CD4-positive, alpha-beta T cell treated with Interleukin-12 subunit alpha and Interleukin-12 subunit beta, for 1 hour (primary cell): ENCODE results near the gene SNX21.
"Not testable (repeated sequence)": the region's sequence is repeated elsewhere in the genome, so short reads cannot be mapped to it uniquely, and the experiment has no call there.

Experiments
- DNase-seq: peaks from one replicate; pipeline ENCODE4 v3.0.0-alpha.2; 2020

Gene SNX21

GRCh38 chr20:45851501-45851900, 17.9 kb downstream of the SNX21 start:
- no peak for DNase-seq

- no peak for DNase-seq
These were observed 18.7 kb downstream of the SNX21 start for GRCh38 chr20:45852326-45852725.

DNA sequence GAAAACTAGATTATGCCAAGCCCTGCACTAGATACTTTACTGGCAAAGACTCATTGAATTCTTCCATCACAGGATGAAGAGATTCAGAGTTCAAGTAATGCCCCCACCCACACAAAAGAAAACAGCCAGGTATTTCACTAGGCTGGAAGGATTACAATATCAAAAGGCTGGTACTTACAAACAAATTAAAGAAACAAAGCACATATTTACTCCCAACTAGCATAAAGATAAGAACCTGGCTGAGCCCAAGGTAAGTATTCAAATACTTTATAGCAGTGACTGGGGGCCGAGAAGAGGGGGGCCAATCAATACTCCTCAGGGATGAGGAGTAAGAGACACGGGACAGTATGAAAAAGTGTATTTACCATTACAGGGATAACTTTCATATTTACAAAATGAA, 19.9 kb downstream of the SNX21 start:
- no peak for DNase-seq

DNA sequence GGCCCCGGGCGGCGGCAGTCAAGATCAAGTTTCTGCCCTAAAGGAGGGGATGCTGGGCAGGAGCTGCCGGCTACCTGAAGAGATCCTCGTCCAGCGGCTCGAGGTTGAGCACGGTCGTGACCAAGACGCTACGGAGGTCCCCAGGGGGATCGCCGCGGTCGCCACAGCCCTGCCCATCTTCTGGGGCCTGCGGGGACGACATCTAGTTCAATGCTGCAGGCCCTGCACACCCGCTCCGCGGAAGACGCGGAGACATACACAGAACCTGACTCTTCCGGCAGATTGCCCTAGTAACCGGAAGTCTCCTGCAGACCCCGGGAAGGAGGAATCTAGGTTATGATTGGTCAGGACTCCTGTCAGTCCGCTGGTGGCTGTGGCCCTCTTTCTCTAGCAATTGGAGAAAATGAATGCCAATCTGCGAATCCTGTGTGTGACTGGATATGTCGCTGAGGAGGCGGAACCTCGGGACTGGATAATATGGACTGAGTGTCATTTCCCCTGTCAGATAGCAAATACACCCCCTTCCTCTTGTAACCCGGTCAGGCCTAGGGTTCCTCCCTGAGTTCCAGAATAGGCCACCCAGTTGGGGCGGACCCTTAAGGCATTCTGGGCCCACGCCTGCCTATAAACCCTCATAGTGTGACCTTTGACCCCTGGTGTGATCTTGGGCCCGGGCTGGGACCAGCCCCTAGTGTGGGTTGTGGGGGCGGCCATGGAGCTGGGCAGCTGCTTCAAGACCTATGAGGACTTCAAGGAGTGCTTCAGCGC, 23.7 kb downstream of the SNX21 start, which contains the start of the genes ACOT8 and ZSWIM3:
Gene ACOT8, minus strand, starts transcription at position 279 of the 768 bp plus-strand sequence. Its CDS starts 77 bp downstream, at position 202.
Gene ZSWIM3, plus strand, starts transcription at position 501 of the 768 bp plus-strand sequence. Its CDS starts 212 bp downstream, at position 713.
- peak; percentile 100 for DNase-seq

DNA sequence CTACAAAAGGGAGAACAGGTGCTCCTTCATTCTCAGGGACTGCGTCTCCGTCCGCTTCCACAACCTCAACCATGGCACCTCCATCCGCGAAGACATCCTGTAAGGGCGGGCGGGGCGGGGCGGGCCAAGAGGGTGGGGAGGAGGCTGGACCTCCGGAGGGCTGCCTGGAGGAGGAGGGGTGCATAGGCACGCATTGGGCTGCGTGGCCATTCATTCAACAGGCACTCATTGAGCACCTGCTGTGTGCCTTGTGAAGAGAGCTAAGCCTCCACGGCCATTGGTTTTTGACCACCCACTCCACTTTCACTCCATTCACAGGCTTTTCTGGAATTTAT, 24.2 kb downstream of the SNX21 start:
- DNase-seq = no peak

GRCh38 chr20:45859916-45860315, 26.3 kb downstream of the SNX21 start:
- no peak for DNase-seq

DNA sequence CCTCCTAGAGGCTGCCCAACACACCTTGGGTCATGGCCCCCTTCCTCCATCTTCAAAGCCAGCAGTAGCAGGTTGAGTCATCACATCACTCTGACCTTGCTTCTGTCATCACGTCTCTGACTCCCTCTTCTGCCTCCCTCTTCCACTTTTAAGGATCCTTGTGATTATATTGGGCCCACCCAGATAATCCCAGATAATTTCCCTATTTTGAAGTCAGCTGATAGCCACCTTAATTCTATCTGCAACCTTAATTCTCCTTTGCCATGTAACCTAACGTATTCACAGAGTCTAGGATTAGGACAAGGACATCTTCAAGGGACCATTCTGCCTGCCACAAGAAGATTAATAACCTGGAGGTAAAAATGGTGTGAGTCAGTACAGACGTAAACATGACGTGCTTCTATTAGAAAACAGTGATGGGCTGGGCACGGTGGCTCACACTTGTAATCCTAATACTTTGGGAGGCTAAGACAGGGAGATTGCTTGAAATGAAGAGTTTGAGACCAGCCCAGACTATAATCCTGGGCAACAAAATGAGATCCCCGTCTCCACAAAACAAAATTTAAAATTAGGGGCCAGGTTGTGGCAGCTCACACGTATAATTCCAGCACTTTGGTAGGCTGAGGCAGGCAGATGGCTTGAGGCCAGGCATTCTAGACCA, 27.1 kb downstream of the SNX21 start:
- no peak for DNase-seq

GRCh38 chr20:45861221-45862075, 27.8 kb downstream of the SNX21 start:
- DNase-seq = no peak

DNA sequence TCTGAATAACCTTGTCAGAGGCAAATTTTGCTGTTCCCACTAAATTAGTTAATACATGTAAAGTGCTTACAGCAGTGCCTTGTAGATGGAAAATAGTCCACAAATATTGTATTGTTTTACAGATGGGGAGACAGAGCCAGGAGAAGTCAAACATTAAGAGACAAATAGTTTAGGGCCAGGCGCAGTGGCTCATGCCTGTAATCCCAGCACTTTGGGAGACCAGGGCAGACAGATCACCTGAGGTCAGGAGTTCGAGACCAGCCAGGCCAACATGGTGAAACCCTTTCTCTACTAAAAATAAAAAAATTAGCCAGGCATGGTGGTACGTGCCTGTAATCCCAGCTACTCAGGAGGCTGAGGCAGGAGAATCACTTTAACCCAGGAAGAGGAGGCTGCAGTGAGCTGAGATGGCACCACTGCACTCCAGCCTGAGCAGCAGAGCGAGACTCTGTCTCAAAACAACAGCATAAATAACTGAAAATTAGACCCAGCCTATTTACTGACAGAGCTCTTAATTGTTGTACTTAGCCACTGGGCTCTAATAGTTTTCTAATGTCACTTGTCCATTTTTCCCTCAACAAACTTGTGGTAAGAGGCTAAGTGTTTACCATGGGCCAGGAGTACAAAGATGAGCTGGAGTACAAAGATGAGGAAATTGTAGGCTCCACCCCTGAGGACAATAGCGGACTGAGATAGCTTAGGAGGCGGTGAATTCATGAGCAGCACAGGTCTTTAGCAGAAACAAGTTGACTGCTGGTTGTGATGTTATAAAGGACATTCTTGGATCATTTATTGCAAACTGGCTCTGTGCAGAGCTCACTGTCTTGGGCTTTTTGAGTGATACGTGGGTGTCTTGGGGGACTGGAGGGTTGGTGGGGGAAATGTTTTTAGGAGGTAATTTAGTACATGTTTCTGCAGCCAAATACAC, 30.2 kb downstream of the SNX21 start:
- no peak for DNase-seq

- no peak for DNase-seq
These were observed 32.9 kb downstream of the SNX21 start for GRCh38 chr20:45866454-45866853.

DNA sequence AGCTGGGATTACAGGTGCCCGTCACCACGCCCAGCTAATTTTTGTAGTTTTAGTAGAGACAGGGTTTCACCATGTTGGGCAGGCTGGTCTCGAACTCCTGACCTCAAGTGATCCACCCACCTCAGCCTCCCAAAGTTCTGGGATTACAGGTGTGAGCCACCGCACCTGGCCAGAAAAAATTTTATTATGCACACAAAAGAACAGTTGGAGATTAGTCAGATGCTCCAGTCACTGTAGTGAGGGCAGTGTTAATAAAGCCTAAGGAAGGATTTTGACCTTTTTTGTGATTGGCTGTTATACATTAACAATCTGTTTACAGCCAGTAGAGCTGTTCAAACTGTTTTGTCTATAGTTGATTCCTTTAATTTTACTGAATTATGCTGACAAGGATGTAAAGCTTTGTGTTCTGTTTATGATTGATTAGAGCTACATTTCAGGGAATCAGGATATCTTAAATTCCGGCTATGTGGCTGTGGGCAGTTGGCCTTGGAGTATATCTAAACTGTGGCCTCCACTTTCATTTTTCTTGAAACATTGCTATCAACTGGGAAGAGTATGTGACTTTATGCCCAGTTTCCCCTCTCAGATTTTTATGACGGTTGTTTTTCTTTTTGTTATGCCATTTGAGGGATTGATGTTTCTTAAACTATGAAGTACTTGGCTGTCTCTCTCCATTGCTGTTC, 33.7 kb downstream of the SNX21 start:
- no peak for DNase-seq

DNA sequence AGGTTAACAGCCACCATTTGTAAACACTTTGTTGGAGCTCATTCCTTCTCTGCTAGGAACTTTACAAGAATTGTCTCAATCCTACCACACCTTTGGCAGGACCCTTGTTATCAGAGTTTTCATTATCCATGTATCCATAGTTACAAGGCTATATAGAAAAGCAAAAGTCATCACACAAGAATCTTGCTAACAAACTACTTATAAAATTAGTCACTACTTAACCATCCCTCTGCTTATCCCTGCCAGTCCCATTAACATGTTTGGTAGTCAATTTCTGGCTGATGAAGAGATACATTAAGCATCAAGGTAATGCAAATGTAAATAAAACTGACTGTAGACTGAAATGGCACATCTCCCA, 34.2 kb downstream of the SNX21 start:
- DNase-seq = no peak

DNA sequence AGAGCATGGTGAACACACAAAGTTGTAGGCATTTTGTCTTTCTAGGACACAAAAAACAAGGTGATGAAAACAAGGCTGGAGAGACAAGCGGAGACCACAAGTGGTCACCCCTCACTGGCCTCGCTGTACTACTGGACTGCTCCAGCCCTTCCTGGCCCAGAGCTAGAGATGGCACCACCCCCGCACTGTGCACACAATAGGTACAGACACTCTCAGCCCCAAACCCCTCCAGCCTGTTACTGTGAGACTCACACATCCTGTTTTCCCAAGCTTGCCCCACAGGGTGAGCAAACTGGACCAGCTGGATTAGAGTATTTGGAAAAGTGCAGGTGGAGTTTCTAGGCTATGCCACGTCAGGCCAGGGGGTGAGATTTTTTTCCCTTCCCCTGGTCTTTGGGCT, 39.0 kb downstream of the SNX21 start:
- DNase-seq = no peak

DNA sequence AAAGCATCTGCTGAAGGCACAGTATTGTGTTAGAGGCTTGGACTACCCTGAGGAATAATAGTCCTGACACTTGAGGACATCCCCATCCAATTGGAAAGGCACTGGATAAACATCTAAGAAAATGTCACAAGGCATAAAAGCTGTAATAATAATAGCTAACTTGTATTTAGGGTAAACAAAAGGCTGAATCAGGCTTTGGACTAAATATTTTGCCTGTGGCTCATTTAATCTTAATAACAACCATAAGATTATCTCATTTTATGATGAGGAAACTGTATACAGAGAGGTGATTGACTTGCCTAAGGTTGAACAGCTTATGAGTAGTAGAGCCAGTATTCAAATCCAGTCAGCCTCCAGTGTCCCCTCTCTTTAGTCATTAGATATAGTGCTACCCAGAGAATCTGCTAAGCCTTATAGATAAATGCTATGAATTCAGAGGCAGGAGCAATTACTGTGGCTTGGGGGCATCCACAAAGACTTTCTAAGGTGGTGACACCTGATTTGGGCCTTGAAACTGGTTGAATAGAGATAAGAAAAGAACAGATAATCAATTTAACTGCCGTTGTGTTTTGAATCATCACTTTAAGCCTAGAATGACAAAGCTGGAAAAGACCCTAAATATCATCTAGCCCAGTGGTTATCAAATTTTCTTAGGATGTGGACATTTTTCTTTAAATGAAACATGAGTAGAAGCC, 40.0 kb downstream of the SNX21 start:
- DNase-seq = no peak

GRCh38 chr20:45874104-45874481, 40.5 kb downstream of the SNX21 start:
- DNase-seq = not testable (repeated sequence)

DNA sequence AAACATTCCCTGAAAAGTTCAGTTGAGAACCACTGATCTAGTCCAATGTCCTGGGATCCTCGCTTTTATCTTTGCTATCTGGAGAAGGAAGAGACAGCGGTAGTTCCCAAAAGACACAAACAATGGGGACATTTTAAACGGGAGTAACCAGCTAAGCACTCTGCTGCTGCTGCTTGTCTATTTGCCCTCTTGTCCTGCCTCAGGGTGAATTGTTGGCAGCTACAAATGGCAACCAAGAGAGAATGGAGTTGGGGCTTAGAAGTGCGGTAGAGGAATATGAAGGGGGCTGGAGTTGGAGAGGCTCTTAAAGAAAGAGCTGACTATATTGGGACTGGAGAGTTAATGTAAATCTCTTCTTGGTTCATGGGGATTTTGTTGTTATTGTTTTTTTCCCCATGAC, 41.0 kb downstream of the SNX21 start:
- DNase-seq = no peak

GRCh38 chr20:45878076-45878761, 44.6 kb downstream of the SNX21 start:
- no peak for DNase-seq

GRCh38 chr20:45880988-45881788, 47.6 kb downstream of the SNX21 start, which contains the start of gene ZSWIM1:
TSS of gene ZSWIM1 (plus strand) at chr20:45881227. CDS start at chr20:45882593, 1,366 bp downstream.
- peak; percentile 99 for DNase-seq

DNA sequence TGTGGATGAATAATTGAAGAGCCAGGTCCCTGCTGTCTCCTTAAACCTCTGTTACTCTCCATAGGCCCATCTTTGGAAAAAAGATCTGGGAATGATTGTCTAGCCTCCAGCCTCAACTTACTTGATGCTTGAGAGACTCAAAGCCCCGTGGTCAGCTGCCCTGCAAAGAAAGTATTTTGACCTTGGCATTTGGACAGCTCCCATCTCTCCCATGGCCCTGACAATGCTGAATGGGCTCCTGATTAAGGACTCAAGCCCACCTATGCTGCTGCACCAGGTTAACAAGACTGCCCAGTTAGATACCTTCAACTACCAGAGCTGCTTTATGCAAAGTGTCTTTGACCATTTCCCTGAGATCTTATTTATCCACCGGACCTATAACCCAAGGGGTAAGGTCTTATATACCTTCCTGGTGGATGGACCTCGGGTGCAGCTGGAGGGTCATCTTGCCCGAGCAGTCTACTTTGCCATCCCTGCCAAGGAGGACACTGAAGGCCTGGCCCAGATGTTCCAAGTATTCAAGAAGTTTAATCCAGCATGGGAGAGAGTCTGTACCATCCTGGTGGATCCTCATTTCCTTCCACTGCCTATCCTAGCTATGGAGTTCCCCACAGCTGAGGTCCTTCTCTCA, 49.0 kb downstream of the SNX21 start:
- no peak for DNase-seq
